ENCODE measurements around the gene ASPM. TPM values are rescaled to one million over a fixed set of nuclear protein-coding genes. Genes with fewer than 3 reads are reported as not detected.
"Not testable (repeated sequence)": the region's sequence is repeated elsewhere in the genome, so short reads cannot be mapped to it uniquely, and the experiment has no call there.

ASPM gene
- total RNA-seq, 1 donor from 2014 or later = 17.5 TPM

DNA sequence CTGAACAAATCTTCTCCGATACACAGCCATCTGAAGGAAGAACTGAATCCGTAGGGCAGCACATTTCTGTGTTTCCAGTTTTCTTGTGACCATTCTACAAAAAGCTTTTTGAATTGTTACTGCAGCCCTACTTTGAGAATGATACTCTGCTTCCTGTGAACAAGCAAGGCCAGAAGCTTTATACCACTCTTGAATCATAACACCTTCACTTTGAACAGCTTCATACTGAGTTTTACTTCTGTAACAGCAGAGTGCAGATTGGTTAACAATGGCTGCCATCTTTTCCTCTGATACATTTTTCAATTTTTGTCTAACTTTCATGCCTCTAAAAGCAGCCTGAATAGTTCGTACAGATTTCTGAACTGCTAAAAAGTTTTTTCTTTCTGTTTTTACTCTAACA lies 45.8 kb downstream of the ASPM start:
- Mint-ChIP-seq H3K27ac (no peak overlapping the region), H3K4me1 (ENCODE audit: low read depth) (no peaks in the 10 kb centered on the region), H3K27me3 (no peaks in the 10 kb centered on the region), H3K4me3 (ENCODE audit: low read depth) (no peak overlapping the region), H3K9me3 (ENCODE audit: low read depth) (no peaks in the 10 kb centered on the region), H3K36me3 (ENCODE audit: insufficient read depth) (peaks cover 13% of the 10 kb centered on the region)
- DNase-seq (ENCODE audit: low spot score, unreplicated experiment) = no peak
- TF ChIP-seq, protein P1, sequence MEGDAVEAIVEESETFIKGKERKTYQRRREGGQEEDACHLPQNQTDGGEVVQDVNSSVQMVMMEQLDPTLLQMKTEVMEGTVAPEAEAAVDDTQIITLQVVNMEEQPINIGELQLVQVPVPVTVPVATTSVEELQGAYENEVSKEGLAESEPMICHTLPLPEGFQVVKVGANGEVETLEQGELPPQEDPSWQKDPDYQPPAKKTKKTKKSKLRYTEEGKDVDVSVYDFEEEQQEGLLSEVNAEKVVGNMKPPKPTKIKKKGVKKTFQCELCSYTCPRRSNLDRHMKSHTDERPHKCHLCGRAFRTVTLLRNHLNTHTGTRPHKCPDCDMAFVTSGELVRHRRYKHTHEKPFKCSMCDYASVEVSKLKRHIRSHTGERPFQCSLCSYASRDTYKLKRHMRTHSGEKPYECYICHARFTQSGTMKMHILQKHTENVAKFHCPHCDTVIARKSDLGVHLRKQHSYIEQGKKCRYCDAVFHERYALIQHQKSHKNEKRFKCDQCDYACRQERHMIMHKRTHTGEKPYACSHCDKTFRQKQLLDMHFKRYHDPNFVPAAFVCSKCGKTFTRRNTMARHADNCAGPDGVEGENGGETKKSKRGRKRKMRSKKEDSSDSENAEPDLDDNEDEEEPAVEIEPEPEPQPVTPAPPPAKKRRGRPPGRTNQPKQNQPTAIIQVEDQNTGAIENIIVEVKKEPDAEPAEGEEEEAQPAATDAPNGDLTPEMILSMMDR (IDR thresholded peaks at IDR 0.05; ENCODE audit: unreplicated experiment) = no peak

DNA sequence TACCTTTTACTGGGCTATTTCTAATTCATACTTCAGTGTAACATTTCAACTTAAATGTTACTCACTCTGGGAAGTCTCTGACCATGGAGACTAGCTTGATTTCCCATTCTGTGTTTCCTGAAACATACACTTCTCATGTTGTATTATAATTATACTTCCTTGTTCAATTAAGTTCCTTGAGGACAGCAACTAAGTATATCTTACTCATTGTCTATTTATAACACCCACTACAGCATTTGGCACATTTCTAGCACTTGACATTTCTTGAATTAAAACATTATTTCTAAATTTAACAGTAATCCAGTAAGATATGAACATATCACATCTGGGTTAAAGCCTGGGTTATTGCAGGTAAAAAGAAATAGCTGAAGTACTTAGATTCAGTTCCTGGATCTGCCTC lies 47.0 kb downstream of the ASPM start:
- no peak for DNase-seq (ENCODE audit: low spot score, unreplicated experiment)
- H3K36me3 Mint-ChIP-seq (ENCODE audit: insufficient read depth) = peaks cover 7% of the 10 kb centered on the region
- no peaks in the 10 kb centered on the region for H3K27me3 Mint-ChIP-seq
- no peak overlapping the region for H3K27ac Mint-ChIP-seq
- no peaks in the 10 kb centered on the region for H3K4me1 Mint-ChIP-seq (ENCODE audit: low read depth)
- H3K4me3 Mint-ChIP-seq (ENCODE audit: low read depth) = no peak overlapping the region
- TF ChIP-seq, protein P1 (IDR thresholded peaks at IDR 0.05; ENCODE audit: unreplicated experiment) = no peak
- no peaks in the 10 kb centered on the region for H3K9me3 Mint-ChIP-seq (ENCODE audit: low read depth)

DNA sequence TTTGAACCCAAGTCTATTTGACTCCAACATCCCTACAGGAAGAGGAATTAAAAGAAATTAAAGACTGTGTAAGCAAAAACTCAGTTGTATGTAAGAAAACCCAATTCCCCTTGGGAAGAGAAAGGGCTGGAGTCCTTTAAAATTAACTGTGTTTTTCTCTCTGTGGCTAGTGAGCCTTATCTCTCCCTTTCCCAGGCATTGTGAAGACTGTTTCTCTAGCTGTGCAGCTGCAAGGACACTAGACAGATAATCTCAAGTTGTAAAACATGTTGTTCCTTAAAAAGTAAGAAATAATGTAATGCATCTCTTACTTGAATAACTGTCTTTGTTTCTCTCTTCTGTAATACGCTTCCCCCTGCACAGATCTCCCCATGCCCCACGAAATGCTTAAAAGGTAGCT lies 49.5 kb downstream of the ASPM start:
- not testable (repeated sequence) for H3K27ac Mint-ChIP-seq; H3K27me3 Mint-ChIP-seq; H3K9me3 Mint-ChIP-seq (ENCODE audit: low read depth); H3K4me3 Mint-ChIP-seq (ENCODE audit: low read depth); H3K4me1 Mint-ChIP-seq (ENCODE audit: low read depth); DNase-seq (ENCODE audit: low spot score, unreplicated experiment); H3K36me3 Mint-ChIP-seq (ENCODE audit: insufficient read depth)

- no peak overlapping the region for H3K27ac Mint-ChIP-seq
- no peak for DNase-seq (ENCODE audit: low spot score, unreplicated experiment)
- H3K4me3 Mint-ChIP-seq (ENCODE audit: low read depth) = no peak overlapping the region
- TF ChIP-seq, protein P1 (IDR thresholded peaks at IDR 0.05; ENCODE audit: unreplicated experiment) = no peak
- no peaks in the 10 kb centered on the region for H3K27me3 Mint-ChIP-seq
- H3K4me1 Mint-ChIP-seq (ENCODE audit: low read depth) = no peaks in the 10 kb centered on the region
- peaks cover 3% of the 10 kb centered on the region for H3K36me3 Mint-ChIP-seq (ENCODE audit: insufficient read depth)
- H3K9me3 Mint-ChIP-seq (ENCODE audit: low read depth) = no peaks in the 10 kb centered on the region
Observed at GRCh38 chr1:197096137-197096536, 50.3 kb downstream of the ASPM start.

- H3K4me1 Mint-ChIP-seq (ENCODE audit: low read depth) = no peaks in the 10 kb centered on the region
- no peak overlapping the region for H3K4me3 Mint-ChIP-seq (ENCODE audit: low read depth)
- no peak overlapping the region for H3K27ac Mint-ChIP-seq
- no peak for DNase-seq (ENCODE audit: low spot score, unreplicated experiment)
- H3K9me3 Mint-ChIP-seq (ENCODE audit: low read depth) = no peaks in the 10 kb centered on the region
- no peaks in the 10 kb centered on the region for H3K27me3 Mint-ChIP-seq
- TF ChIP-seq, protein P1 (IDR thresholded peaks at IDR 0.05; ENCODE audit: unreplicated experiment) = no peak
- H3K36me3 Mint-ChIP-seq (ENCODE audit: insufficient read depth) = peaks cover 7% of the 10 kb centered on the region
Observed at GRCh38 chr1:197093226-197093885, 53.1 kb downstream of the ASPM start.

DNA sequence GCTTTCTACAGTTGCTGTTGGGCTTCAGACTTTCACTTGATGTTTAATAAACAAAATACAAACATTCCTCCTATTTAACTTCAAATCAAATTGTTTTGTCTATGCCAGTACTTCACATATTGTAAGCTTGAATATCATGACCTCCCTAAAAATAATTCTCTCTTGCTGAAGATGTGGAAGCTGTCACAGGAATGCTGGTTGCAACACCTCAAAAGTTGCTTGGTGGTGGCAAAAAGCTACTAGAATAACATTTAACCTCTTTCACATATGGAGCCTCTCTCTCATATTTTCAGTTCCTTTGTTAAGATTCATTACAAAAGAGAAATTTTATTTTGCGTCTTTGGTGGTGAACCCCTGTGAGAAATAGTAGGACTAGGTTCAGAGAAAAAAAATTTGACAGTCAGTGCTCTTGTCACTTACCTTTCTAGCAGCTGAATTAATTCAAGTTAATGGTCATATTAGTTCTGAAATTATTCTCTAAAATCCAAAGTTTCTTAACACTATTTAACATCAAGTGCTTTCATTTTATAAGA lies 53.9 kb downstream of the ASPM start:
- Mint-ChIP-seq H3K27ac (no peak overlapping the region), H3K36me3 (ENCODE audit: insufficient read depth) (peaks cover 10% of the 10 kb centered on the region), H3K4me1 (ENCODE audit: low read depth) (no peaks in the 10 kb centered on the region), H3K4me3 (ENCODE audit: low read depth) (no peak overlapping the region), H3K27me3 (no peaks in the 10 kb centered on the region), H3K9me3 (ENCODE audit: low read depth) (no peaks in the 10 kb centered on the region)
- DNase-seq (ENCODE audit: low spot score, unreplicated experiment) = no peak
- TF ChIP-seq, protein P1 (IDR thresholded peaks at IDR 0.05; ENCODE audit: unreplicated experiment) = no peak
